ENCODE data around the gene TGFB1I1. TPM values are rescaled to one million over a fixed set of nuclear protein-coding genes. Genes with fewer than 3 reads are reported as not detected.

Gene TGFB1I1
- total RNA-seq, 4 donors from 2014 or later = 16.1 to 33.7 (median 18.9) TPM

DNA sequence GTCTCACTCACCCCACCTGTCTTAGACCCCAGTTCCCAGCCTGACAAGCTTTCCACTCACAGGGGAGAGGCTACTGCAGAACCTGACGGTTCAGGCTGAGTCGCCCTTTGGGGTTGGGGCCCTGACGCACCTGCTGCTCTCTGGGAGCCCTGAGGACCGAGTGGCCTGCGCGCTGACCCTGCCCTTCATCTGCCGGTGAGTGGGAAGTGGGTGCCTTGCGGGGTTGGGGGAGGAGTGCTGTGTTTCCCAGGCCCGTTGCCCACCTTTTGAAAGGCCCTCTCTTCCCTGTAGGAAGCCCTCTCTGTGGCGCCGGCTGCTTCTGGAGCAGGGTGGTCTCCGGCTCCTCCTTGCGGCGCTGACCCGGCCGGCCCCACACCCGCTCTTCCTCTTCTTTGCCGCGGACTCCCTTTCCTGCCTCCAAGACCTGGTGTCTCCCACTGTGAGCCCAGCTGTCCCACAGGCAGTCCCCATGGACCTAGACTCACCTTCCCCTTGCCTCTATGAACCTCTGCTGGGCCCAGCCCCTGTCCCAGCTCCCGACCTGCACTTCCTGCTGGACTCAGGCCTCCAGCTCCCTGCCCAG is 6.1 kb upstream of the TGFB1I1 start:
- ATAC-seq (ENCODE audit: low FRiP score) = no peak
- TF ChIP-seq, protein P1, sequence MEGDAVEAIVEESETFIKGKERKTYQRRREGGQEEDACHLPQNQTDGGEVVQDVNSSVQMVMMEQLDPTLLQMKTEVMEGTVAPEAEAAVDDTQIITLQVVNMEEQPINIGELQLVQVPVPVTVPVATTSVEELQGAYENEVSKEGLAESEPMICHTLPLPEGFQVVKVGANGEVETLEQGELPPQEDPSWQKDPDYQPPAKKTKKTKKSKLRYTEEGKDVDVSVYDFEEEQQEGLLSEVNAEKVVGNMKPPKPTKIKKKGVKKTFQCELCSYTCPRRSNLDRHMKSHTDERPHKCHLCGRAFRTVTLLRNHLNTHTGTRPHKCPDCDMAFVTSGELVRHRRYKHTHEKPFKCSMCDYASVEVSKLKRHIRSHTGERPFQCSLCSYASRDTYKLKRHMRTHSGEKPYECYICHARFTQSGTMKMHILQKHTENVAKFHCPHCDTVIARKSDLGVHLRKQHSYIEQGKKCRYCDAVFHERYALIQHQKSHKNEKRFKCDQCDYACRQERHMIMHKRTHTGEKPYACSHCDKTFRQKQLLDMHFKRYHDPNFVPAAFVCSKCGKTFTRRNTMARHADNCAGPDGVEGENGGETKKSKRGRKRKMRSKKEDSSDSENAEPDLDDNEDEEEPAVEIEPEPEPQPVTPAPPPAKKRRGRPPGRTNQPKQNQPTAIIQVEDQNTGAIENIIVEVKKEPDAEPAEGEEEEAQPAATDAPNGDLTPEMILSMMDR (IDR thresholded peaks at IDR 0.05) = no peak

DNA sequence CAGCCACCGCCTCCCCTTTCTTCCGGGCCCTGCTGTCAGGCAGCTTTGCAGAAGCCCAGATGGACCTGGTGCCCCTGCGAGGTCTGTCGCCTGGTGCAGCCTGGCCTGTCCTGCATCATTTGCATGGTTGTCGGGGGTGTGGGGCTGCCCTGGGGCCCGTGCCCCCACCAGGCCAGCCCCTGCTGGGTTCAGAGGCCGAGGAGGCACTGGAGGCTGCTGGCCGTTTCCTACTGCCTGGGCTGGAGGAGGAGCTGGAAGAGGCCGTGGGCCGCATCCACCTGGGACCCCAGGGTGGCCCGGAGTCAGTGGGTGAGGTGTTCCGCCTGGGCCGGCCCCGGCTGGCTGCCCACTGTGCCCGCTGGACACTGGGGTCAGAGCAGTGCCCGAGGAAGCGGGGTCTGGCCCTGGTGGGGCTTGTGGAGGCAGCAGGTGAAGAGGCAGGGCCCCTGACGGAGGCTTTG is 5.5 kb upstream of the TGFB1I1 start:
- TF ChIP-seq, protein P1 (IDR thresholded peaks at IDR 0.05) = no peak
- DNase-seq (ENCODE audit: low spot score) = no peak
- no peak for ATAC-seq (ENCODE audit: low FRiP score)

More for the DNA sequence above, 6.1 kb upstream of the TGFB1I1 start:
- no peak for DNase-seq (ENCODE audit: low spot score)

DNA sequence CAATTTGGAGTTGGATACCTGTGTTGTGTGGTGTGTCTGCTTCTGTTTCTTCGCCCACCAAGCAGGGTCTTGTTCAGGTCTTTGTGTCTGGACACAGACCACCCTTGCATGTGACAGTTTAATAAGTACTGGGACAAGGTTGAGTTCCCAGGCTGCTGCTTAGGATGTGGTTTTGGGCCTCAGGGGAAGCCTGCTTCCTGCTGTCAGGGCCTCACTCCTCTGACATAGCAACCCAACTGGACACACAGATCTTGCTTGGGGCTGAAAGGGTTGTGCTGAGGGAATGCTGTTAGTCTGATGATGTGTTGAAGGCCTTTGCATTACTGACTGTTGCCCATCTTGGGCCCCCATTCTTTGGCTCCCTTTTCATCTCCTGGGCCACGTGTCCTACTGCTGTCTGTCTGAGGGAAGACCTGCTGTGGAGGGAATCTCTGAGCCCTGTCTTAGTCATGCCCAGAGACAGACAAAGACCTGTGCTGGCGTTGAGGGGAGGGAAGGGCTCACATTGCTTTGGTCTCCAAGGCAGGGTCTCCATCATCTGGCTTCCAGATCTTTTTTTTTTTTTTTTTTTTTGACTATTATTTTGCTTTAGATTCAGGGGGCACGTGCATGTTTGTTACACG is 4.7 kb upstream of the TGFB1I1 start:
- TF ChIP-seq, protein P1 (IDR thresholded peaks at IDR 0.05) = no peak
- DNase-seq (ENCODE audit: low spot score) (no peak), ATAC-seq (ENCODE audit: low FRiP score) (no peak)

DNA sequence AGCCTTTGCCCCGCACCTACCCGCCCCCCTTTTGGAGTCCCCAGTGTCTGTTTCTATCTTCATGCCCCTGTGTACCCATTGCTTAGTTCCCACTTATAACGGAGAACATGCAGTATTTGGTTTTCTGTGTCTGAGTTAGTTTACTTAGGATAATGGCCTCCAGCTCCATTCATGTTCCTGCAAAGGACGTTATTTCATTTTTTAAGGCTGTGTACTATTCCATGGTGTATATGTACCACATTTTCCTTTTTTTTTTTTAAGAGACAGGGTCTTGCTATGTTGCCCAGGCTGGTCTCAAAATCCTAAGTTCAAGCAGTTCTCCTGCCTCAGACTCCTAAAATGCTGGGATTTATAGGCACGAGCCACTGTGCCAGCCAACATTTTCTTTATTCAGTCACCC is 4.1 kb upstream of the TGFB1I1 start:
- TF ChIP-seq, protein P1 (IDR thresholded peaks at IDR 0.05) = no peak
- ATAC-seq (ENCODE audit: low FRiP score) (no peak), DNase-seq (ENCODE audit: low spot score) (no peak)

DNA sequence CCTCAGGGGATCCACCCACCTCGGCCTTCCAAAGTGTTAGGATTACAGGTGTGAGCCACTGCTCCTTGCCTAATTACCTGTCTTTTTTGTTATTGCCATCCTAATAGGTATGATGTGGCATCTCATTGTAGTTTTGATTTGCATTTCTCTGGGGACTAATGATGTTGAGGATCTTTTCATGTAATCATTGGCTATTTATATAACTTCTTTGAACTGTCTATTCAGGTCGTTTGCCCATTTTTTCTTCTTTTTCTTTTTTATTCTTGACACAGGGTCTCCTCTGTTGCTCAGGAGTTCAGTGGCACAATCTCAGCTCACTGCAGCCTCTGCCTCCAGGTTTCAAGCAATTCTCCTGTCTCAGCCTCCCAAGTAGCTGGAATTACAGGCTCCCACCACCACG is 1.3 kb upstream of the TGFB1I1 start:
- TF ChIP-seq, protein P1 (IDR thresholded peaks at IDR 0.05) = no peak
- ATAC-seq (ENCODE audit: low FRiP score) = no peak
- no peak for DNase-seq (ENCODE audit: low spot score)

DNA sequence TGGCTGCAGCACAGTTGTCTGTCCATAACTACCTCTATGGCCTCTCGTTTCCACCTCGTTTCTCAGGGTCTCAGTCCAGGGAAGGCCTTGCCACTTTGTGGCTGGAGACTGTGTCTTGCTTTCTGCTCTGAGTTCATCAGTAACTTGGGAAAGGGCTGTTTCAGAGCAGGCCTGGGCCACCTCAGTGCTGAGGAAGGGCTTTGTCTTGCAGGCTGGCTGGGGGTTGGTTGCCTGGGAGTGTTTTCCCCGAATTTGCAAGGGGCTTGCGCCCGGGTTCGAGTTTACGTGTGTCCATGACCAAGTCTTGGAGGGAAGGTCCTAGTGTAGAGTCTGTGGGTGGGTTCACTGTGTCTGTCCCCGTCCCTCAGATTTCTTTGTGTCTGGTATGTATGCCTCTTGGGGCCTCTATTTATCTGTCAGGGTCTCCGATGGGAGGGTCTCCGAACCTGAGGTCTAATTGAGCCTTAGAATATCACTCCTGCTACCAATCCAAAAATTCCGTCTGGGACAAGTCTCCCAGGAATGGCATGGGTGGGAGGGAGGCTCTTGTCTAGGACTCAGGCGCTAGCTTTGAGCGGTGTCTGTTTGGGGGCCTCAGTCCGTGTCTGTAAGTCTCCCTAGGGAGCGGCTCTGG is 594 bp upstream of the TGFB1I1 start:
- ATAC-seq (ENCODE audit: low FRiP score) (no peak), DNase-seq (ENCODE audit: low spot score) (no peak)
- TF ChIP-seq, protein P1 (IDR thresholded peaks at IDR 0.05) = no peak
